NT2/D1 (cell line): ENCODE results near the gene TRPV4.

Experiments used
- DNase-seq: peaks from one replicate; pipeline ENCODE4 v3.0.0-alpha.2; 2011; ENCODE audit warnings: low read depth, low spot score
- H3K27me3 ChIP-seq: 2 replicates; pipeline ENCODE4 v1.6.0; 2011; ENCODE audit warnings: mild to moderate bottlenecking; ENCODE audit not compliant: insufficient read length, insufficient read depth
- H3K36me3 ChIP-seq: 2 replicates; pipeline ENCODE4 v1.6.1; 2011; ENCODE audit warnings: mild to moderate bottlenecking, low read length, mixed read lengths; ENCODE audit not compliant: insufficient read depth, insufficient read length
- H3K4me1 ChIP-seq: 2 replicates; pipeline ENCODE4 v1.5.1; 2011; ENCODE audit not compliant: insufficient read depth, insufficient read length
- H3K4me3 ChIP-seq: 2 replicates; pipeline ENCODE4 v1.5.1; 2011; ENCODE audit warnings: low read depth; ENCODE audit not compliant: insufficient read length
- H3K9ac ChIP-seq: 2 replicates; pipeline ENCODE4 v1.6.0; 2011; ENCODE audit warnings: low read depth; ENCODE audit not compliant: insufficient read length
- H3K9me3 ChIP-seq: 2 replicates; pipeline ENCODE4 v1.5.1; 2011; ENCODE audit warnings: mild to moderate bottlenecking, low read length; ENCODE audit not compliant: insufficient read depth
- SUZ12 ChIP-seq: IDR thresholded peaks from 2 replicates; pipeline ENCODE4 v1.6.1; 2011; ENCODE audit not compliant: insufficient read length, insufficient read depth; ENCODE audit errors: extremely low read depth
- YY1 ChIP-seq: IDR thresholded peaks from 2 replicates; pipeline ENCODE4 v1.6.1; 2011; ENCODE audit not compliant: insufficient read length, insufficient read depth
- ZNF274 ChIP-seq: IDR thresholded peaks from 2 replicates; pipeline ENCODE4 v1.6.1; 2011; ENCODE audit warnings: mild to moderate bottlenecking, low read depth, low read length

Gene TRPV4

DNA sequence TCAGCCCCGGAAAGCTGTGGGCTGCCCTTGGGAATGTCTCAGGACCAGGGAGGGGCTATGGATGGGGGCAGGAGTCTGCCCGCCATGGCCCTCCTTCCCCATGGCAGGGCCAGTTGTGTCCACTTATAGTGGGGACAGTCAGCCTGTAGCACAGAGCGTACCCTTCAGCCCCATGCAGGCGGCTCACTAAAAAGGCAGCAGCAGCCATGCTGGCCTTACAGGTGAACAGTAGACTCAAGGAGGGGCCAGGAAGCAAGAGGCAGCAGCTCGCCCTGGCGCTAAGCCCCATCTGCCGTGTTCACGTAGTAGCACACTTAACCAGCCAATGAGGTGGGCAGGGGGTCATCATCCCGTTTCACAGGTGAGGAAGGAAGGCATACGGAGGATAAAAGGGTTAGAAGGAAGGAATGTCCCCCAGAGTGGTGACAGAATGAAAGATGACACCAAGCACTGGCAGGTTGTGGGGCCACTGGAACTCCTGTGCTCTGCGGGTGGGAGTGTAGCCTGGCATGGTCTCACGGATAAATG lies 66.9 kb downstream of the TRPV4 start:
- Histone ChIP-seq H3K4me3 (no peak overlapping the region), H3K27me3 (no peaks in the 10 kb centered on the region), H3K9me3 (no peaks in the 10 kb centered on the region), H3K36me3 (peaks cover 7% of the 10 kb centered on the region), H3K9ac (no peak overlapping the region), H3K4me1 (peaks cover 16% of the 10 kb centered on the region)
- DNase-seq, result no peak
- TF ChIP-seq SUZ12 (no peak), YY1 (no peak), ZNF274 (no peak)

DNA sequence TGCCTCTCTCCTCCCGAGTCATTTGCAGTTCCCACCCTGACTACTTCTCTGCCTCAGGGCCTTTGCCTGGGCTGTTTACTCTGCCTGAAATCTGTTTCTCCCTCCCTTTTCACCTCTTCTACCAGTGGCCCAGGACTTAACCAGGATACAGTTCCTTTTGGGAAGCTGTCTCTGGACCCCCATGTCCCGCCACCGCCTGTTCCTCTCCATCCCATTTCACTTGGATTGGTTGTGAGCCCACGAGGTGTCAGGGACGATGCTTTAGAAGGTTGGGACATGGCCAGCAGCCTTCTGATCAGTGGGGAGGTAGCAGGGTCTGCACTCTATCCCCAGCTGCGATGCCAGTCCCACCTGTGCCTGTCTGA lies 67.8 kb downstream of the TRPV4 start:
- H3K4me1 ChIP-seq, result peaks cover 24% of the 10 kb centered on the region
- no peak for DNase-seq
- peaks cover 7% of the 10 kb centered on the region for H3K36me3 ChIP-seq
- H3K27me3 ChIP-seq, result no peaks in the 10 kb centered on the region
- no peak overlapping the region for H3K9ac ChIP-seq
- H3K4me3 ChIP-seq, result no peak overlapping the region
- TF ChIP-seq ZNF274, result no peak
- TF ChIP-seq SUZ12, result no peak
- no peak for TF ChIP-seq YY1
- no peaks in the 10 kb centered on the region for H3K9me3 ChIP-seq

DNA sequence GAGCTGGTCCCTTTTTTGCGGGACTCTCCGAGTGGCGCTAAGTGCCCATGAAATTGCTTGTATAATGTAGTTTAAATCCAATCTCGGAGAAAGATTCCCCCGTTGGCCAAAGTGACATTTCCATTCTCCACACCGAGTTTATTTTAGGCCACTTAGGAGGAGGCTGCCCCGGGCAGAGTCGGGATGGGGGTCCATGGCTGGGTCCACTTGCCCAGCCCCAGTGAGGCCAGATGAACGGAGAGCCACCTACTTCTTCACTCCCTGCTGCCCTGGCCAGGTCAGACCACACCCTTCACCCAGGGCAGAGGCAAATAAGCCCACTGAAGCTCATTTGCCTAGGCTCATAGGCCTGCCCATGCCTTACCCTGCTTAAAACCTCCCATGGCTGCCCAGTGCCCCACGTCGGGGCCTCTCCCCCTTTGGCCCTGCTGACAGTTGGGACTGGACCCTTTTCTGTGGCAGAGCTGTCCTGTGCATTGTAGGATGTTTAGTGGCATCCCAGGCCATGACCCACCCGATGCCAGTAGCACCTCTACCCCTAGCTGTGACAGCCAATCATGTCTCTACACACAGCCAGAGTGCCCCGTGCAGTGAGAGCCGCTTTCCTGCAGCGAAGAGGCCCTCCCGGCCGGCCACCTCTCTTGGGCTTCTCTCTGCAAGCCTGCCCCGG lies 68.3 kb downstream of the TRPV4 start:
- no peak for TF ChIP-seq YY1
- no peak for TF ChIP-seq SUZ12
- no peak for TF ChIP-seq ZNF274
- H3K9ac ChIP-seq, result no peak overlapping the region
- no peak overlapping the region for H3K4me3 ChIP-seq
- H3K4me1 ChIP-seq, result peaks cover 28% of the 10 kb centered on the region
- H3K9me3 ChIP-seq, result no peaks in the 10 kb centered on the region
- DNase-seq, result no peak
- peaks cover 7% of the 10 kb centered on the region for H3K36me3 ChIP-seq
- H3K27me3 ChIP-seq, result no peaks in the 10 kb centered on the region

DNA sequence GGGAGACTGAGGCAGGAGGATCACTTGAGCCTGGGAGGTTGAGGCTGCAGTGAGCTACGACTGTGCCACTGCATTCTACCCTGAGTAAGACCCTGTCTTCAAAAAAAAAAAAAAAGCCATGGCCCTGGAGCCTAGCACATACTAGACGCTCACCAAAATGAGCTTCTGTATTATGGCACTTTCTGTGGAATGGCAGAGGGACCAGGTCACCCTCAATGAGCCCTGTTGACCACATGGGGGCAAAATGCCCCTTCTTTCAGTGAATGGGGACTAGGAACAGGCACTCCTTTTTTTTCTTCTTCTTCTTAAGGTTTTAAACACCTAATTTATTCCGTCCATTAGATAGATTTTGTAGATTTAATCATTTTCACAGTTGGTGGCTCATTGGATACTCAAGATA lies 69.1 kb downstream of the TRPV4 start:
- DNase-seq, result no peak
- Histone ChIP-seq H3K36me3 (peaks cover 7% of the 10 kb centered on the region), H3K4me3 (no peak overlapping the region), H3K9ac (no peak overlapping the region), H3K9me3 (no peaks in the 10 kb centered on the region), H3K4me1 (peaks cover 33% of the 10 kb centered on the region), H3K27me3 (no peaks in the 10 kb centered on the region)
- TF ChIP-seq YY1 (no peak), ZNF274 (no peak), SUZ12 (no peak)

DNA sequence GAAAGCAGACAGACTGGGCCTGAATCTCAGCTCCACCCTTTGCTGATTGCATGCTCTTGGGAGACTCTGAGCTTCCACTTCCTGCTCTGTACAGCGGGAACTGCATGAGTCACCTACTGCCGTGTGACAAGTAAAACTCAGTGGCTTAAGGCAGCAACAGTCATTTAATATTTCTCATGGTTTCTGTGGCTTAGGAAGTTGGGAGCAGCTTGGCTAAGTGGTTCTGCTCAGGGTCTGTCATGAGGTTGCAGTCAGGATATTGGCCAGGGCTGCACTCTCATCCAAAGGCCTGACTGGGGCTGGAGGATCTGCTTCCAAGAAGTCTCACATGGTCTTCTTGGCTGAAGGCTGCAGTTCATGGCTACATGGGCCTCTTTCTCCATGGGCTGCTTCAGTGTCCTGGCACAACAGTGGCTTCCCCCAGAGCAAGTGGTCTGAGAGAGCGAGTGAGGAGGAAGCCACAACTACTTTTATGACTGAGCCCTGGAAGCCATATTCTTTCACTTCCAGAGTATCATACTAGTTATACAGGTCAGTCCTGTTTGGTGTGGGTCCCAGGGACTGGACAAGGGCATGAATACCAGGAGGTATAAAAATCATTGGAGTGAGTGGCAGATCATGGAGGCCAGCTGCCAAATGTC lies 69.9 kb downstream of the TRPV4 start:
- H3K36me3 ChIP-seq, result peaks cover 7% of the 10 kb centered on the region
- no peaks in the 10 kb centered on the region for H3K27me3 ChIP-seq
- no peak for DNase-seq
- no peaks in the 10 kb centered on the region for H3K9me3 ChIP-seq
- peaks cover 41% of the 10 kb centered on the region for H3K4me1 ChIP-seq
- TF ChIP-seq ZNF274 (no peak), SUZ12 (no peak), YY1 (no peak)
- H3K4me3 ChIP-seq, result no peak overlapping the region
- no peak overlapping the region for H3K9ac ChIP-seq

DNA sequence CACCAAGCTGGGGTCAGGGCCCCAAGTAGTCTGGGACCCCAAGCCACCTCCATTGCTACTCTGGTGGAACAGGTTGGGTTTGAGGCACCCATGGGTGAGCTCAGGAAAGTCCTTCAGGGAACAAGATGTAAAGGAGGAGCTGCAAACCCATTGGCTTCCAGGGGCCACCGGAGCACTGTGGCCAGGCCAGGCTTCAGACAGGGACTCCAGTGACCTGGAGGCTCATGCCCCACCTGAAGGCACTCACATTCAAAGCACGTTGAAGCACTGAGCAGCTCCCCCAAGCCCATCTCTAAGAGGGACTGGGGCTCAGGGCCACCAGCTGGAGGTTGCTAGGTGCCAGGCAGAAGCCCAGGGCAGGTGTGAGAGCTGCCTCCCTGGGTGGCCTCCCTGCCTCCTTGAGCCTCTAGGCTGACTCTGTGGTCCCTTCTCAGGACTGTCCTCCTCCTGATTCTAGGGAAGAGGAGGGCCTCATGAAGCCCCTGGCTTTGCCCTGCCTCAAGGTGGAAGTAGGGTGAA lies 70.5 kb downstream of the TRPV4 start:
- Histone ChIP-seq H3K36me3 (peaks cover 3% of the 10 kb centered on the region), H3K9ac (no peak overlapping the region), H3K4me3 (no peak overlapping the region), H3K27me3 (no peaks in the 10 kb centered on the region), H3K4me1 (peaks cover 47% of the 10 kb centered on the region), H3K9me3 (no peaks in the 10 kb centered on the region)
- TF ChIP-seq YY1 (no peak), SUZ12 (no peak), ZNF274 (no peak)
- no peak for DNase-seq

DNA sequence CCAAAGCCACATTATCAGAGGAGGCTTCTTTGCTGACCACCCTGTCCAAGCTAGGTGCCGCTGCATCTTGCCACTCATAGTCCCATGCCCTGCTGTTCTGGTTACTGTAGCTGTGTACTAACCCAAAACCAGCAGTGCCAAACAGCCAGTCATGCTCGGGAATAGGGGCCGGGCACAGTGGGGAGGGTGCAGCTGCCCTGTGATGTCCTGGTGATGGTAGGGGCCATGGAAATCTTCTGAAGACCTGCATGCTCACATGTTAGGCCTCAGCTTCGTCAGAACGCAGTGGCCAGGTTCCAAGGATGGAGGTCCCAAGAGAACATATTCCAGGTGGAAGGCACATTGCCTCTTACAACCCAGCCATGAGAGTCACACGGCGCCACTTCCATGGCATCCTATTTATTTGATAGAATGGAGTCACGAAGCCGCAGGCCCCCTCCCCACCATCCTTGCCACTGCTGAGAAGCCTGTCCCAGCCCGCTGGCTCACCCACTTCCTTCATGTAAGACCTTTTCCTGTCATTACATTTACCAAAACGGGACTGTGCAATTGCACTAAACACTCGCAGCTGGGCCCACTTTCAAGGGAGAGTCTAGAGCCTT lies 71.0 kb downstream of the TRPV4 start:
- TF ChIP-seq SUZ12 (no peak), YY1 (no peak), ZNF274 (no peak)
- no peak for DNase-seq

More for the DNA sequence above, 71.0 kb downstream of the TRPV4 start:
- Histone ChIP-seq H3K9ac (no peak overlapping the region), H3K4me3 (no peak overlapping the region), H3K36me3 (peaks cover 2% of the 10 kb centered on the region), H3K9me3 (no peaks in the 10 kb centered on the region), H3K4me1 (peaks cover 47% of the 10 kb centered on the region), H3K27me3 (no peaks in the 10 kb centered on the region)
